Osteoblast (primary cell): ENCODE results near the gene ZNF331. TPM values are rescaled to one million over a fixed set of nuclear protein-coding genes. Genes with fewer than 3 reads are reported as not detected.
A peak's percentile ranks its signal among the peaks of the same experiment; 100 is the strongest.
"Not testable (repeated sequence)": the region's sequence is repeated elsewhere in the genome, so short reads cannot be mapped to it uniquely, and the experiment has no call there.

Experiments
- DNase-seq: peaks from one replicate; pipeline ENCODE4 v3.0.0; 2011; ENCODE audit warnings: low spot score, mixed read lengths; ENCODE audit not compliant: insufficient read length; ENCODE audit errors: missing footprints
- H2AFZ ChIP-seq: 2 replicates; pipeline ENCODE4 v1.6.0; 2011; ENCODE audit warnings: mild to moderate bottlenecking, low read length
- H3K27ac ChIP-seq: 2 replicates; pipeline ENCODE4 v1.5.1; 2011; ENCODE audit warnings: mild to moderate bottlenecking, low read depth, low read length, moderate library complexity
- H3K27me3 ChIP-seq: 2 replicates; pipeline ENCODE4 v1.6.0; 2012; ENCODE audit warnings: mild to moderate bottlenecking, control low read depth, inconsistent platforms, low read length, moderate library complexity; ENCODE audit not compliant: insufficient read depth
- H3K36me3 ChIP-seq: 2 replicates; pipeline ENCODE4 v1.5.1; 2011; ENCODE audit warnings: mild to moderate bottlenecking, low read length, control low read depth, moderate library complexity; ENCODE audit not compliant: insufficient read depth
- H3K4me1 ChIP-seq: 2 replicates; pipeline ENCODE4 v1.5.1; 2011; ENCODE audit warnings: mild to moderate bottlenecking, low read length, control low read depth, moderate library complexity; ENCODE audit not compliant: insufficient read depth
- H3K4me2 ChIP-seq: 2 replicates; pipeline ENCODE4 v1.6.0; 2011; ENCODE audit warnings: mild to moderate bottlenecking, low read length; ENCODE audit not compliant: insufficient read depth
- H3K4me3 ChIP-seq: fragments of 200-600 bp; sonication (generic); 3 replicates; pipeline ENCODE4 v1.5.1; 2012; ENCODE audit warnings: mild to moderate bottlenecking, low read length, inconsistent platforms; ENCODE audit not compliant: insufficient read depth
- H3K79me2 ChIP-seq: 2 replicates; pipeline ENCODE4 v1.6.0; 2012; ENCODE audit warnings: mild to moderate bottlenecking, low read length, control low read depth, inconsistent platforms; ENCODE audit not compliant: insufficient read depth
- H3K9me3 ChIP-seq: 2 replicates; pipeline ENCODE4 v1.5.1; 2011; ENCODE audit warnings: low read depth, low read length, control low read depth
- H4K20me1 ChIP-seq: 2 replicates; pipeline ENCODE4 v1.6.0; 2012; ENCODE audit warnings: mild to moderate bottlenecking, low read length, control low read depth; ENCODE audit not compliant: insufficient read depth
- CTCF ChIP-seq: IDR thresholded peaks from 2 replicates; pipeline ENCODE4 v1.5.1; 2011; ENCODE audit warnings: mild to moderate bottlenecking, low read depth, low read length, moderate library complexity; ENCODE audit errors: extremely low read depth
- total RNA-seq: library from RNA; depleted of rRNA; stranded (reverse); fragments of >200 nt; gene quantifications from 2 replicates; pipeline ENCODE4 v1.2.3, GENCODE V29; 2012

The ZNF331 gene
- 16.6 and 25.0 TPM in 2 replicates for total RNA-seq

- TF ChIP-seq CTCF, result peak; percentile 40
- H3K9me3 ChIP-seq, result no peaks in the 10 kb centered on the region
- H3K27me3 ChIP-seq, result no peaks in the 10 kb centered on the region
- no peaks in the 10 kb centered on the region for H4K20me1 ChIP-seq
- peak within 1 kb of the TSS; percentile 78 for H3K4me3 ChIP-seq
- peak within 1 kb of the TSS; percentile 92 for H3K27ac ChIP-seq
- peak within 1 kb of the TSS; percentile 79 for H3K4me2 ChIP-seq
- peaks cover 4% of the 10 kb centered on the region for H3K4me1 ChIP-seq
- peak within 1 kb of the TSS; percentile 92 for H2AFZ ChIP-seq
- peak; percentile 91 for DNase-seq
- H3K36me3 ChIP-seq, result peaks cover 16% of the 10 kb centered on the region
- H3K79me2 ChIP-seq, result peaks cover 16% of the 10 kb centered on the region
These were observed at the start of gene ZNF331 for GRCh38 chr19:53537521-53538377. TSS of gene ZNF331 (plus strand) at chr19:53538145. CDS start at chr19:53569377, 31,232 bp downstream.

DNA sequence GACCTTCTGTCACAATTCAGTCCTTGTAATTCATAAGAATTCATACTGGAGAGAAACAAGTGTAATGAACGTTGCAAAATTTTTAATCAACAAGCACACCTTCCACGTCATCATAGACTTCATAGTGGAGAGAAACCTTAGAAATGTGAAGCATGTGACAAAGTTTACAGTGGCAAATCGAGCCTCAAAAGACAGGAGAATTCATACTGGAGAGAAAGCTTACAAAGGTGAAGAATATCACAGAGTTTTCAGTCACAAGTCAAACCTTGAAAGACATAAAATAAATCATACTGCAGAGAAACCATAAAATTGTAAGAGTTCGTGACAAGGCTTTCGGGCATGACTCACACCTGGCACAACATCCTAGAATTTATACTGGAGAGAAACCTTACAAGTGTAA, 45.8 kb upstream of the ZNF331 start:
- Histone ChIP-seq H3K4me3 (no peak overlapping the region), H3K4me1 (no peaks in the 10 kb centered on the region), H4K20me1 (no peaks in the 10 kb centered on the region), H3K4me2 (no peak overlapping the region), H3K36me3 (peaks cover 20% of the 10 kb centered on the region), H3K27ac (no peak overlapping the region), H2AFZ (no peak overlapping the region), H3K79me2 (no peaks in the 10 kb centered on the region), H3K9me3 (peaks cover 11% of the 10 kb centered on the region), H3K27me3 (no peaks in the 10 kb centered on the region)
- no peak for DNase-seq
- TF ChIP-seq CTCF, result no peak

DNA sequence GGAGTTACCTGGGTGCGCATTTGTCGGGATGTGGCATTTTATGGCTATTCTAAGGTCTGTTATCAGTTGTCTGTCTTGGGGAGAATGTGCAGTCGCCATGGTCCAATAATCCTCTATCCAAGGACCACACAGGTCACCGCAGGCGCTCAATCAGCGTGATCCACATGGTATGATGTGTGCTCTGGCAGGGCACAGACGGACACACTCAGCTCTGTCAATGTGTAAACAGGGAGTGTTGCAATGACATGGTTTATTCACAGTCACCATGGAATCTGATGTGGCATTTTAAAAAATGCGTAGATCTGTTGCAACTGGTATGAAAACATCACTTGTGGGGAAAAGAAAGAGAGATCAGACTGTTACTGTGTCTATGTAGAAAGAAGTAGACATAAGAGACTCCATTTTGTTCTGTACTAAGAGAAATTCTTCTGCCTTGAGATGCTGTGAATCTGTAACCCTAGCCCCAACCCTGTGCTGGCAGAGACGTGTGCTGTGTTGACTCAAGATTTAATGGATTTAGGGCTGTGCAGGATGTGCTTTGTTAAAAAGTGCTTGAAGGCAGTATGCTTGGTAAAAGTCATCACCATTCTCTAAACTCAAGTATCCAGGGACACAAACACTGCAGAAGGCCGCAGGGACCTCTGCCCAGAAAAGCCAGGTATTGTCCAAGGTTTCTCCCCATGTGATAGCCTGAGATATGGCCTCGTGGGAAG, 40.5 kb upstream of the ZNF331 start:
- not testable (repeated sequence) for H3K4me2 ChIP-seq, DNase-seq, H3K27ac ChIP-seq, H4K20me1 ChIP-seq, H3K79me2 ChIP-seq, H3K9me3 ChIP-seq, H3K27me3 ChIP-seq, H3K4me3 ChIP-seq, H3K4me1 ChIP-seq, H3K36me3 ChIP-seq, H2AFZ ChIP-seq

GRCh38 chr19:53498024-53498395, 39.9 kb upstream of the ZNF331 start:
- not testable (repeated sequence) for H3K36me3 ChIP-seq, H3K4me1 ChIP-seq, H3K4me3 ChIP-seq, H3K27ac ChIP-seq, H3K79me2 ChIP-seq, DNase-seq, H3K4me2 ChIP-seq, H4K20me1 ChIP-seq, H3K27me3 ChIP-seq, H3K9me3 ChIP-seq, H2AFZ ChIP-seq

- not testable (repeated sequence) for H3K4me3 ChIP-seq, H3K27ac ChIP-seq, H3K36me3 ChIP-seq, DNase-seq, H3K9me3 ChIP-seq, H3K79me2 ChIP-seq, H3K4me2 ChIP-seq, H2AFZ ChIP-seq, H3K27me3 ChIP-seq, H4K20me1 ChIP-seq
- peaks cover 17% of the 10 kb centered on the region for H3K4me1 ChIP-seq
These were observed 34.8 kb upstream of the ZNF331 start for GRCh38 chr19:53503151-53503550.

- H3K36me3 ChIP-seq, H3K9me3 ChIP-seq, H3K27ac ChIP-seq, H4K20me1 ChIP-seq, H3K27me3 ChIP-seq, H3K4me3 ChIP-seq, H2AFZ ChIP-seq, DNase-seq, H3K79me2 ChIP-seq: not testable (repeated sequence)
- H3K4me2 ChIP-seq, result peak overlapping the region; percentile 86
- H3K4me1 ChIP-seq, result peaks cover 24% of the 10 kb centered on the region
These were observed 34.1 kb upstream of the ZNF331 start for GRCh38 chr19:53503671-53504364.
